Nephron (organoid): ENCODE results near the gene NKIRAS1.

ENCODE experiments used
- H3K27ac Mint-ChIP-seq, 3 experiments: 2 replicates each; pipeline ENCODE4 v1.8.0; 2020; ENCODE audit warnings: mixed read lengths in 3 of 3, mild to moderate bottlenecking in 2 of 3, moderate library complexity in 1 of 3
- H3K27me3 Mint-ChIP-seq: 2 replicates; pipeline ENCODE4 v1.8.0; 2021; ENCODE audit warnings: low read depth, mild to moderate bottlenecking, moderate library complexity, mixed read lengths
- H3K36me3 Mint-ChIP-seq: 2 replicates; pipeline ENCODE4 v1.8.0; 2020; ENCODE audit warnings: low read depth, mixed read lengths
- H3K4me1 Mint-ChIP-seq: 2 replicates; pipeline ENCODE4 v1.8.0; 2020; ENCODE audit warnings: mixed read lengths
- H3K4me3 Mint-ChIP-seq, 3 experiments: 2 replicates each; pipeline ENCODE4 v1.8.0; 2020; ENCODE audit warnings: mild to moderate bottlenecking in 3 of 3, mixed read lengths in 3 of 3, moderate library complexity in 2 of 3
- H3K9me3 Mint-ChIP-seq: 2 replicates; pipeline ENCODE4 v1.8.0; 2020; ENCODE audit warnings: mixed read lengths
- CTCF ChIP-seq, 3 experiments: fragments of 200-600 bp; sonication (generic); IDR thresholded peaks; one replicate each; pipeline ENCODE4 v1.5.0; 2021; ENCODE audit warnings: antibody characterized with exemption in 3 of 3; ENCODE audit not compliant: unreplicated experiment in 3 of 3

Gene NKIRAS1

GRCh38 chr3:23916886-23917678, at the start of gene NKIRAS1, which contains the start of gene RPL15:
NKIRAS1 (minus strand) TSS chr3:23916990; CDS start chr3:23910904, 6,086 bp downstream.
RPL15 (plus strand) TSS chr3:23917132; CDS start chr3:23917860, 728 bp downstream.
- TF ChIP-seq CTCF (IDR thresholded peaks at IDR 0.05; ENCODE audit: unreplicated experiment in 3 of 3): peak; percentile 54 to 67 (median 60)
- Mint-ChIP-seq H3K9me3 (no peaks in the 10 kb centered on the region), H3K4me1 (peaks cover 50% of the 10 kb centered on the region), H3K4me3 (peak within 1 kb of the TSS; percentile 100), H3K27me3 (no peaks in the 10 kb centered on the region), H3K36me3 (peaks cover 52% of the 10 kb centered on the region), H3K27ac (peak within 1 kb of the TSS; percentile 98 to 100 (median 99))

- peak overlapping the region in 2 of 3 experiments; percentile 43 to 50 for H3K27ac Mint-ChIP-seq
- peaks cover 17% of the 10 kb centered on the region for H3K4me1 Mint-ChIP-seq
- H3K36me3 Mint-ChIP-seq: peaks cover 64% of the 10 kb centered on the region
- TF ChIP-seq CTCF (IDR thresholded peaks at IDR 0.05; ENCODE audit: unreplicated experiment in 3 of 3): no peak
- H3K27me3 Mint-ChIP-seq: no peaks in the 10 kb centered on the region
- no peaks in the 10 kb centered on the region for H3K9me3 Mint-ChIP-seq
- no peak overlapping the region for H3K4me3 Mint-ChIP-seq
These were observed 49.5 kb upstream of the NKIRAS1 start for GRCh38 chr3:23966328-23966727.

GRCh38 chr3:23964537-23965235, 47.9 kb upstream of the NKIRAS1 start:
- Mint-ChIP-seq H3K4me1 (peaks cover 18% of the 10 kb centered on the region), H3K4me3 (no peak overlapping the region), H3K9me3 (no peaks in the 10 kb centered on the region), H3K27ac (no peak overlapping the region), H3K36me3 (peaks cover 69% of the 10 kb centered on the region), H3K27me3 (no peaks in the 10 kb centered on the region)
- no peak for TF ChIP-seq CTCF (IDR thresholded peaks at IDR 0.05; ENCODE audit: unreplicated experiment in 3 of 3)

GRCh38 chr3:23961913-23962312, 45.1 kb upstream of the NKIRAS1 start:
- no peak overlapping the region for H3K4me3 Mint-ChIP-seq
- peaks cover 68% of the 10 kb centered on the region for H3K36me3 Mint-ChIP-seq
- no peaks in the 10 kb centered on the region for H3K27me3 Mint-ChIP-seq
- H3K9me3 Mint-ChIP-seq: no peaks in the 10 kb centered on the region
- no peak overlapping the region for H3K27ac Mint-ChIP-seq
- no peak for TF ChIP-seq CTCF (IDR thresholded peaks at IDR 0.05; ENCODE audit: unreplicated experiment in 3 of 3)
- peaks cover 24% of the 10 kb centered on the region for H3K4me1 Mint-ChIP-seq

- Mint-ChIP-seq H3K27ac (no peak overlapping the region), H3K27me3 (no peaks in the 10 kb centered on the region), H3K4me3 (no peak overlapping the region), H3K4me1 (peaks cover 19% of the 10 kb centered on the region), H3K9me3 (no peaks in the 10 kb centered on the region), H3K36me3 (peaks cover 71% of the 10 kb centered on the region)
- no peak for TF ChIP-seq CTCF (IDR thresholded peaks at IDR 0.05; ENCODE audit: unreplicated experiment in 3 of 3)
These were observed 44.3 kb upstream of the NKIRAS1 start for GRCh38 chr3:23961066-23961465.
